IMR-90 (cell line): Measurements from ENCODE around the gene LUZP1. TPM values are rescaled to one million over a fixed set of nuclear protein-coding genes. Genes with fewer than 3 reads are reported as not detected.

Source experiments
- ATAC-seq: fragments of 200-7000 bp; cut with Tn5 transposase; 2 replicates; pipeline ENCODE4 v1.9.1; 2020; ENCODE audit warnings: low read depth, mild to moderate bottlenecking, moderate library complexity
- BruUV-seq: library from RNA; stranded (reverse); fragments of 400-500 nt; replicated peaks from 2 replicates; lab custom pipeline; 2021; lab: Mats Ljungman, UMichigan
- CTCF ChIA-PET: fragments of 300-600 bp; formaldehyde crosslinking; extraction: SDS; loops from one replicate; lab custom pipeline; 2021; ENCODE audit warnings: antibody characterized with exemption; lab: Yijun Ruan, JAX
- POLR2A ChIA-PET: fragments of 300-600 bp; sonication (Branson Sonifier 250); formaldehyde crosslinking; loops from one replicate; lab custom pipeline; 2022; ENCODE audit warnings: antibody characterized with exemption; ENCODE audit not compliant: unreplicated experiment; lab: Charles Lee
- DNase-seq: peaks from one replicate; pipeline ENCODE4 v3.0.0; 2013
- H2AFZ ChIP-seq: replicated peaks from 2 replicates; pipeline ENCODE3; 2013; ENCODE audit warnings: low read length, mild to moderate bottlenecking; ENCODE audit not compliant: poor library complexity
- H2AK5ac ChIP-seq: 2 replicates; pipeline ENCODE4 v1.6.1; 2013; ENCODE audit warnings: low read depth, low read length, inconsistent platforms
- H2AK9ac ChIP-seq: replicated peaks from 2 replicates; pipeline ENCODE3; 2013; ENCODE audit warnings: mild to moderate bottlenecking, low read depth, low read length, moderate library complexity; ENCODE audit not compliant: poor library complexity
- H2BK120ac ChIP-seq: 2 replicates; pipeline ENCODE4 v1.6.1; 2013; ENCODE audit warnings: low read depth, low read length, inconsistent platforms
- H2BK15ac ChIP-seq: 3 replicates; pipeline ENCODE4 v1.6.1; 2013; ENCODE audit warnings: low read depth, low read length, inconsistent platforms
- H2BK20ac ChIP-seq: 2 replicates; pipeline ENCODE4 v1.6.1; 2013; ENCODE audit warnings: low read depth, mild to moderate bottlenecking, inconsistent platforms, low read length, moderate library complexity
- H2BK5ac ChIP-seq: 2 replicates; pipeline ENCODE4 v1.6.1; 2013; ENCODE audit warnings: mild to moderate bottlenecking, low read depth, low read length, inconsistent platforms; ENCODE audit not compliant: poor library complexity, severe bottlenecking
- H3K14ac ChIP-seq: replicated peaks from 2 replicates; pipeline ENCODE4 v1.6.1; 2013; ENCODE audit warnings: low read depth, low read length, inconsistent platforms
- H3K18ac ChIP-seq: 2 replicates; pipeline ENCODE4 v1.6.1; 2013; ENCODE audit warnings: low read depth, low read length, control low read depth
- H3K23ac ChIP-seq: 2 replicates; pipeline ENCODE4 v1.6.1; 2013; ENCODE audit warnings: low read depth, low read length, inconsistent platforms
- H3K27ac ChIP-seq: 2 replicates; pipeline ENCODE4 v1.5.1; 2013; ENCODE audit warnings: mild to moderate bottlenecking, control low read depth, low read length; ENCODE audit not compliant: insufficient read depth
- H3K27me3 ChIP-seq: 2 replicates; pipeline ENCODE4 v1.6.1; 2013; ENCODE audit warnings: low read length; ENCODE audit not compliant: control insufficient read depth, insufficient read depth
- H3K36me3 ChIP-seq: 2 replicates; pipeline ENCODE4 v1.6.1; 2013; ENCODE audit warnings: low read length, mixed read lengths; ENCODE audit not compliant: control insufficient read depth, insufficient read depth
- H3K4ac ChIP-seq: 2 replicates; pipeline ENCODE4 v1.6.1; 2013; ENCODE audit warnings: low read depth, low read length, inconsistent platforms
- H3K4me1 ChIP-seq: 2 replicates; pipeline ENCODE4 v1.6.1; 2013; ENCODE audit warnings: low read length, mixed read lengths; ENCODE audit not compliant: control insufficient read depth, insufficient read depth
- H3K4me2 ChIP-seq: 2 replicates; pipeline ENCODE4 v1.6.1; 2013; ENCODE audit warnings: low read depth, mild to moderate bottlenecking, control low read depth, low read length, moderate library complexity
- H3K4me3 ChIP-seq: 2 replicates; pipeline ENCODE4 v1.5.1; 2013; ENCODE audit warnings: low read depth, mild to moderate bottlenecking, control low read depth, low read length, moderate library complexity; ENCODE audit not compliant: insufficient read depth
- H3K56ac ChIP-seq: 2 replicates; pipeline ENCODE4 v1.6.1; 2013; ENCODE audit warnings: low read length, inconsistent platforms; ENCODE audit not compliant: insufficient read depth; ENCODE audit errors: extremely low read depth
- H3K79me1 ChIP-seq, 2 experiments: 2 replicates each; pipeline ENCODE4 v1.6.1; 2013; ENCODE audit warnings: low read length in 2 of 2, inconsistent platforms in 1 of 2, low read depth in 1 of 2
- H3K9ac ChIP-seq: 2 replicates; pipeline ENCODE4 v1.6.1; 2013; ENCODE audit warnings: low read depth, low read length, control low read depth
- H3K9me1 ChIP-seq: 2 replicates; pipeline ENCODE4 v1.6.1; 2013; ENCODE audit warnings: low read length, inconsistent platforms; ENCODE audit not compliant: insufficient read depth
- H3K9me3 ChIP-seq: 2 replicates; pipeline ENCODE4 v1.6.1; 2013; ENCODE audit warnings: low read length; ENCODE audit not compliant: control insufficient read depth, insufficient read depth
- H4K20me1 ChIP-seq: 2 replicates; pipeline ENCODE4 v1.6.1; 2013; ENCODE audit warnings: low read length, inconsistent platforms; ENCODE audit not compliant: insufficient read depth
- H4K5ac ChIP-seq: 2 replicates; pipeline ENCODE4 v1.6.1; 2013; ENCODE audit warnings: mild to moderate bottlenecking, low read depth, low read length, control low read depth
- H4K8ac ChIP-seq, 2 experiments: 2 replicates each; pipeline ENCODE4 v1.6.1; 2013; ENCODE audit warnings: low read depth in 2 of 2, low read length in 2 of 2, control low read depth in 1 of 2, inconsistent platforms in 1 of 2
- H4K91ac ChIP-seq: 2 replicates; pipeline ENCODE4 v1.6.1; 2013; ENCODE audit warnings: low read depth, low read length, inconsistent platforms; ENCODE audit not compliant: insufficient read depth
- BHLHE40 ChIP-seq: fragments of 150-350 bp; IDR thresholded peaks from 2 replicates; pipeline ENCODE4 v1.6.1; 2016; ENCODE audit warnings: mild to moderate bottlenecking, low read depth, low read length
- CEBPB ChIP-seq: IDR thresholded peaks from 2 replicates; pipeline ENCODE4 v1.6.1; 2012; ENCODE audit warnings: low read depth, low read length, improper control_type of control experiment
- CHD1 ChIP-seq: IDR thresholded peaks from 2 replicates; pipeline ENCODE4 v1.6.1; 2012; ENCODE audit warnings: low read depth, low read length, improper control_type of control experiment
- CTCF ChIP-seq: conservative IDR thresholded peaks from 2 replicates; pipeline ENCODE4 v1.5.1; 2012; ENCODE audit warnings: mild to moderate bottlenecking, low read depth, low read length, improper control_type of control experiment
- ELK1 ChIP-seq: fragments of 150-350 bp; IDR thresholded peaks from 2 replicates; pipeline ENCODE4 v1.6.1; 2016; ENCODE audit warnings: low read depth, mild to moderate bottlenecking, low read length, moderate library complexity, borderline replicate concordance
- FOS ChIP-seq: fragments of 150-350 bp; IDR thresholded peaks from 2 replicates; pipeline ENCODE4 v1.6.1; 2016; ENCODE audit warnings: low read depth, low read length
- MAFK ChIP-seq: IDR thresholded peaks from 2 replicates; pipeline ENCODE4 v1.6.1; 2012; ENCODE audit warnings: low read depth, low read length, improper control_type of control experiment
- MAZ ChIP-seq: IDR thresholded peaks from 2 replicates; pipeline ENCODE4 v1.6.1; 2012; ENCODE audit warnings: low read depth, mild to moderate bottlenecking, low read length, improper control_type of control experiment, moderate library complexity, borderline replicate concordance
- MXI1 ChIP-seq: IDR thresholded peaks from 2 replicates; pipeline ENCODE4 v1.6.1; 2012; ENCODE audit warnings: low read depth, mild to moderate bottlenecking, low read length, moderate library complexity, borderline replicate concordance
- NFE2L2 ChIP-seq: fragments of 150-350 bp; IDR thresholded peaks from 2 replicates; pipeline ENCODE4 v1.6.1; 2016; ENCODE audit warnings: low read depth, mild to moderate bottlenecking, low read length
- POLR2A ChIP-seq: IDR thresholded peaks from 2 replicates; pipeline ENCODE4 v1.6.1; 2012; ENCODE audit warnings: mild to moderate bottlenecking, low read depth, low read length
- RAD21 ChIP-seq: IDR thresholded peaks from 2 replicates; pipeline ENCODE4 v1.6.1; 2012; ENCODE audit warnings: low read length, improper control_type of control experiment
- RCOR1 ChIP-seq: IDR thresholded peaks from 2 replicates; pipeline ENCODE4 v1.6.1; 2012; ENCODE audit warnings: mild to moderate bottlenecking, low read length, improper control_type of control experiment; ENCODE audit not compliant: insufficient replicate concordance
- SMC3 ChIP-seq: fragments of 150-350 bp; IDR thresholded peaks from 2 replicates; pipeline ENCODE4 v1.6.1; 2016; ENCODE audit warnings: low read depth, mild to moderate bottlenecking, antibody characterized with exemption, low read length, moderate library complexity
- USF2 ChIP-seq: fragments of 150-350 bp; IDR thresholded peaks from 2 replicates; pipeline ENCODE4 v1.6.1; 2017; ENCODE audit warnings: mild to moderate bottlenecking, antibody characterized with exemption, low read length, low read depth
- whole genome bisulfite sequencing, 2 experiments: methylation state at CpG; one replicate each; pipeline versions ENCODE4 v1.1.5 to v1.1.7; 2013; ENCODE audit warnings: missing lambda C conversion rate in 2 of 2; ENCODE audit not compliant: insufficient read length in 1 of 2; ENCODE audit errors: extremely low coverage in 2 of 2; 5-methylcytosine and 5-hydroxymethylcytosine counted together
- dilution Hi-C: fragments of 300-500 bp; cut with HindIII; formaldehyde crosslinking; loops from one replicate; pipeline ENCODE4 v1.14.3; 2018; ENCODE audit warnings: low sequenced_read_pairs; ENCODE audit not compliant: unreplicated experiment
- in situ Hi-C: fragments of 300-500 bp; cut with MboI; formaldehyde crosslinking; loops from 3 replicates; pipeline ENCODE4 v1.14.3; 2019; ENCODE audit warnings: low sequenced_read_pairs, inconsistent platforms, mixed read lengths
- intact Hi-C: fragments of 100-400 bp; cut with micrococcal nuclease; formaldehyde crosslinking; loops from 2 replicates; pipeline ENCODE4 v1.10.0; 2022
- polyA plus RNA-seq, 3 experiments: library from polyadenylated mRNA; depleted of rRNA; stranded (reverse); fragments of >200 nt; gene quantifications; 2 replicates each; pipeline ENCODE4 v1.2.3, GENCODE V29; 2012; ENCODE audit warnings: low replicate concordance in 1 of 3
- total RNA-seq: library from RNA; depleted of rRNA; stranded (reverse); fragments of >200 nt; gene quantifications from 2 replicates; pipeline ENCODE4 v1.2.3, GENCODE V29; 2012

LUZP1 gene
- total and polyA plus RNA-seq, 2 of the 4 experiments (the other 2 are of a cell fraction) = 13.1 to 31.7 TPM

GRCh38 chr1:23169727-23170335 is 1.2 kb upstream of the LUZP1 start:
- no peak overlapping the region for H3K56ac ChIP-seq
- peak overlapping the region; percentile 3 for H2BK5ac ChIP-seq
- H2BK15ac ChIP-seq = no peak overlapping the region; the same call in 2 of the 3 replicates
- dilution Hi-C loops = no loop called here
- H4K20me1 ChIP-seq = peaks cover 34% of the 10 kb centered on the region
- no peak overlapping the region for H3K4me2 ChIP-seq
- H3K4me1 ChIP-seq = peaks cover 5% of the 10 kb centered on the region
- ATAC-seq (peak; percentile 5; the same call in 1 of the 2 replicates), DNase-seq (peak; percentile 72)
- CTCF ChIA-PET = interaction anchor here (0.7 kb wide), 1 partner anchor 14 kb away, joined by 3 read pairs; no protein-coding TSS in a partner anchor
- H3K9me1 ChIP-seq = peaks cover 11% of the 10 kb centered on the region
- POLR2A ChIA-PET = no interaction called here
- 48% methylated on average over 5 of the region's 5 CpGs; no CpG with 5 or more reads in 1 of the 2 experiments for WGBS, 2 experiments
- in situ Hi-C loops = no loop called here
- no peak overlapping the region; the same call in 1 of the 2 replicates for H3K14ac ChIP-seq
- no peak overlapping the region for H3K18ac ChIP-seq
- BruUV-seq = no TSS peak
- H3K23ac ChIP-seq = no peak overlapping the region
- H4K91ac ChIP-seq = no peak overlapping the region; the same call in 1 of the 2 replicates
- H2BK120ac ChIP-seq = no peak overlapping the region
- peak overlapping the region; percentile 67 for H2AFZ ChIP-seq
- peak overlapping the region in 1 of 2 experiments; percentile 52; a peak in 2 of 4 replicates for H4K8ac ChIP-seq
- H4K5ac ChIP-seq = no peak overlapping the region
- H3K4me3 ChIP-seq = no peak overlapping the region
- H3K27me3 ChIP-seq = no peaks in the 10 kb centered on the region
- no peak overlapping the region for H3K9ac ChIP-seq
- no peak overlapping the region; the same call in 1 of the 2 replicates for H2BK20ac ChIP-seq
- H2AK5ac ChIP-seq = no peak overlapping the region
- H3K27ac ChIP-seq = peak overlapping the region; percentile 19; the same call in 1 of the 2 replicates
- no peak overlapping the region for H2AK9ac ChIP-seq
- no peaks in the 10 kb centered on the region for H3K9me3 ChIP-seq
- no peaks in the 10 kb centered on the region for H3K36me3 ChIP-seq
- peaks cover 0 to 29% of the 10 kb centered on the region in 2 experiments; a peak in 2 of 4 replicates for H3K79me1 ChIP-seq
- intact Hi-C loops = no loop called here
- peak overlapping the region; percentile 53; the same call in 1 of the 2 replicates for H3K4ac ChIP-seq
- TF ChIP-seq CTCF (no peak), MXI1 (no peak), CEBPB (peak; percentile 58; the same call in 1 of the 2 replicates), ELK1 (no peak), USF2 (peak; percentile 98), NFE2L2 (no peak), FOS (no peak), MAFK (no peak), RCOR1 (peak; percentile 28), MAZ (no peak), RAD21 (no peak), SMC3 (no peak), BHLHE40 (no peak), CHD1 (no peak), POLR2A (no peak)
